HG02642 (cell line): ENCODE data around the gene ATF4.

Experiments used
- ATAC-seq: cut with Tn5 transposase; IDR thresholded peaks from one replicate; pipeline ENCODE4 v1.9.1; 2021; ENCODE audit warnings: mild to moderate bottlenecking; ENCODE audit not compliant: unreplicated experiment, poor library complexity

The ATF4 gene

DNA sequence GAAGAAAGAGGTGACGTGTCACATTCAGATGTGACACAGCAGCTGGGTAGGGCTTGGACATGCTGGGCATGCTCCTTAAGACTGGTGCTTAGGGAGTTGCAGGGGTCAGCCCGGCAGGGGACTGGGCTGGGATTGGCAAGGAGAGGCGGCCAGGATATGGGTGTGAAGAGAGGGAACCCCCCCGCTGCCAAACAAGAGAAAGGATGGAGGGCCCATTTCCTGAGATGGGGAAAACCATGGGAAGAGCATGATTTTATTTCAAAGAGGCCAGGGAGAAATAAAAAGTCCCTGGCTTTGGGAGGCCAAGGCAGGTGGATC lies 5.3 kb downstream of the ATF4 start:
- ATAC-seq: no peak

DNA sequence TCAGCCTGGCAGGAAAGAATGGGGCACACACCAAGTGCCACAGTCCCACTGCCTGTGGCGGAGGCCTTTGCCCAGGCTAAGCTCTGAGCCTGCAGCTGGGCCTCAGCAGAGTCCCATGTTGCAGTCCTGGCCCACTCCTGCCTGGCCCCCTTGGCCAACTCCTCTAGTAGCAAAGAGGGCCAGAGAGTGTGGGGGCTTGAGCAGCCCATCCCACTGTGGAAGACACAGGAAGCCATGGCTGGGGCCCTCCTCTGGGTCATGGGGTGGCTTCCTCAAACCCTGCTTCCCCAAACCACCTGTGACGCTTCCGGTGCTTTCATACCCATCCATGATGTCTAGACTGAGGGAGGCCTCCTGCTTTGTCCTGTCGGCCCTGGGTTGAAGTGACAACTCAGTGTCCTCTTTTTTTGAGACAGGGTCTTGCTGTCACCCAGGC lies 6.4 kb downstream of the ATF4 start:
- ATAC-seq: no peak

DNA sequence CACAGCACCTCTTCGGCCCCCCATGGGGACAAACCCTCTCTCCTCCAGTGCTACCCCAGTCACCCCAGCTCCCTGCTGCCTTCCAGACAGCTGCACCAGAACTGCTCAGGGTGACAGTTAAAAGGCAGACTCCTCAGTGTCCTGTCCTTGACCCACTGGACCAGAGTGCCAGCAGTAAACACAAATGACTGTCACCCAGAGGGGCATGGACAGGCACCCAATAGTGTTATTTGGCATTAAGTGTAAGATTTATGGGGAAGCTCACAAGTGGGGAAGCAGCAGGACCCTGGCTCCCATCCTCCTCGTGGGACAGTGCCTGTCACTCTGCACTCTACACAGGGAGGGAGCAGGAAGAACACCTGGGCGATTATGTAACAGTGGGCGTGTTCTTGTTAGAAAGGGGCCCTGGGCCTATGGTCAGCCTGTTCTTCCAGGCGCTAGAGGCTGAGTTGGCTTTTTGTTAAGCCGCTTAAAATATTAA lies 7.2 kb downstream of the ATF4 start:
- ATAC-seq: no peak

DNA sequence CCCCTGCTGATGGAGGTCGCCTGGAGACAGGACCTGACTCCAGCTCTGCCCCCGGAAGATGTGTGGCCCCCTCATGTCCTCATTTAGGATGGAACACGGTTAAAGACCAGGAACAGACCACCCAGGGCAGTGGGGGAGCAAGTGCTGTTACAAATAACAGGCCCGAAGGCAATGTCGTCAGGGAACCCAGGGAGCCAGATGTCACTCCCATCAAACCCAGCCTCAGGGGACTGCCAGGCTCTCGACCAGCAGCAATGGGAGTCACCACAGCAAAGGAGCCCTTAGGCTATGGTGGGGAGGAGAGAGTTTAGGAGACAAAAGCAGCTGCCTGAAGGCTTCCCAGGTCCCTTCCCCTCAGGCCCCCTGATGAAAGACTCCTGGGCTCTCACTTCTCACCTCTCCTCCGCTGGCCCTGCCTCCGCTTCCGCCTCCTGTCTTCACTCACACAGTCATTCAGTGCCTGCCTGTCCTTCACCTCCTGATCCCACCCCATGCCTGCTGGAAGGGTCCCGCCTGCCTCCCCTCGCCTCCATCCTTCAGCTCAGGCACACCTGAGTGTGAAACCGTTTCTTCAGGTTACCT lies 7.8 kb downstream of the ATF4 start:
- ATAC-seq: no peak

DNA sequence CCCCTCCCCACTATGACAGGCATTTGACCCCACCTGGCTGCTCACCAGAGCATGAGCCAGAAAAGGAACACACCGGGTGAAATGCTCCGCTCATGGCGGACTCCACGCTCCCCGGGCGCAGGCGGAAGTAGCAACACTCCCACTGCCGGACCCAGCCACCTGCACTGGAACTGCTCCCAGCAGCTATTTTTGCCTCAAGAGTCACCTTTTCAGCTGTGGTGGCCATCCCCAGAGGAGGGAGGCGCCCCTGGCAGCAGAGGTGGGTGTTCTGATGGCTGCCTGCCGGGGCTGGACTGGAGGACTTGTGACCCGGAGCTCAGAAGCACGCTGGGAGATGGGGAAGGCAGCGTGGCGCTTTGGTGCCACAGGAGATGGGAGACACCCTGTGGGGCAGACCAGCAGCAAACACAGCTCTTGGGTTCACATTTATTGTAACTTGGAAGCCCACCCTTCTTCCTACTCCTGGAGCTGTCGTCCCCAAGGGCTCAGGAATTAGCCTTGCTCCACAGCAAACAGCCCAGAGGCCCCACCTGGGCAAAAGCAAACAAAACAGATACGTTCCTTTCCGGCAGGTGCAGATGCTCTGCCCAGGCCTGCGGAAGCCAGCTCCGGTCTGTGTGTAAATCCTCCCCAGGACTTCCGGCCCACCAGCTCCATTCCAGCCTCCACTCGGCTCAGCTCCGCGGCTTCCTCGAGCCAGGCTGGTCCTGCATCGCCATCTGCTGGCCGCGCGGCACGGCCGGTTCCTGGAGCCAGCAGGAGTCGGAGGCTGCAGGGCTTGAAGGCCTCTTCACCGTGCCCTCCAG lies 8.5 kb downstream of the ATF4 start:
- ATAC-seq: peak; percentile 31

DNA sequence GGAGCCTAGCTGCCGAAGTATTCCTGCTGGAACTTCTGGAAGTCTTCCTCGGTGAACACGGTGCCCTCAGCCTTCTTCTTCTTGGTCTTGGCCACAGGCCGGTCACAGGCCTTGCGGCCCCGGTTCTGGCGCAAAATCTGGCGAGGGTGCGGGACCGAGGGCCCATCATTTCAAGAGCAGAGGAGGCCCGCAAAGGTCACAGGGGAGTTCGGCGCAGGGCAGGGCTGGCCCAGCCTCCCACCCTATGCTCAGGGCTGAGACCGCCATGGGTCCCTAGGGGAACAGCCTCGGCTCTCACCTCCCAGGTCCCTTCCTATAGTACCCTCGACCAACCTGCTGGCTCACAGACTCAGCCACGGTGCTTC lies 9.1 kb downstream of the ATF4 start:
- no peak for ATAC-seq

DNA sequence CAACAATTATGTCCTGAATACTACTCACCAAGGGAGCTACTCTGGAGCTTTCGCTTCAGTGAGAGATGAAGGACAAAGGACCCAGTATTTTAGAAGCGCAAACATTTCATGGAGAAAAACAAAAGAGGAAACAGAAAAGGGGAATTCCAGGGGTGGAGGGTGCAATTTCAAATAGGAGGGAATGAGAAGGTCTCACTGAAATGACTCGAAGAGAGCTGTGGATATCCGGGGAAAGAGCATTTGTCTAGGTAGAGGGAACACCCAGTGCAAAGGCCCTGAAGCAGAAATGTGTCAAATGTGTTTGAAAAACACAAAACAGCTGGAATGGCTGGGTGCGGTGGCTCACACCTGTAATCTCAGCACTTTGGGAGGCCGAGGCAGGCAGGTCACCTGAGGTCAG lies 9.8 kb downstream of the ATF4 start:
- no peak for ATAC-seq

DNA sequence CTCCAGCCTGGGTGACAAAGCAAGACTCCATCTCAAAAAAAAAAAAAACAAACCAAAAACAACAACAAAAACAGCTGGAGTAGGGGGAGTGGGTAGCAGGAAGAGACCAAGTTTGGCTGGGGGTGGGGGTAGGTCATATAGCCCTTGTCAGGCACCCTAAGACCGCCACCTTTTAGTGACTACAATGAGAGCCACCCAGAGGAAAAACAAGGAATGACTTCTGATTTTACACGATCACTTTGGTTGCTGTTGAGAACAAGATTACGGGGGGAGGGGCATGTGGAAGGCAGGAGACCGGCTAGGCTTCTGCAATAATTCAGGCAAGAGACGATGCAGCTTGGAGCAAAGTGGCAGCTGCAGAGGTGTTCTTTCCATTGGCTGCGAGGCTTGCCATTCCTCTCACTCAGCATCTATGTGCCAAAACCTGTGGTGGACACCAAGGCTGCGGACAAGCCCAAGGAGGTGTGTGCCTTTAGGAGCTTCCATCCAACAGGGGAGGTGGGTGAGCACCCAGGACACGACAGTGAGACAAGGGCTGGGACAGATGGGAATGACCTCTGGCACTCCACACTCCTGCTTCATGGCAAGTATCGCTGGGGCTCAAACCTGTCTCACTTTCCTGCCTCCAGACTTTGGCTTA lies 10.4 kb downstream of the ATF4 start:
- ATAC-seq: no peak

DNA sequence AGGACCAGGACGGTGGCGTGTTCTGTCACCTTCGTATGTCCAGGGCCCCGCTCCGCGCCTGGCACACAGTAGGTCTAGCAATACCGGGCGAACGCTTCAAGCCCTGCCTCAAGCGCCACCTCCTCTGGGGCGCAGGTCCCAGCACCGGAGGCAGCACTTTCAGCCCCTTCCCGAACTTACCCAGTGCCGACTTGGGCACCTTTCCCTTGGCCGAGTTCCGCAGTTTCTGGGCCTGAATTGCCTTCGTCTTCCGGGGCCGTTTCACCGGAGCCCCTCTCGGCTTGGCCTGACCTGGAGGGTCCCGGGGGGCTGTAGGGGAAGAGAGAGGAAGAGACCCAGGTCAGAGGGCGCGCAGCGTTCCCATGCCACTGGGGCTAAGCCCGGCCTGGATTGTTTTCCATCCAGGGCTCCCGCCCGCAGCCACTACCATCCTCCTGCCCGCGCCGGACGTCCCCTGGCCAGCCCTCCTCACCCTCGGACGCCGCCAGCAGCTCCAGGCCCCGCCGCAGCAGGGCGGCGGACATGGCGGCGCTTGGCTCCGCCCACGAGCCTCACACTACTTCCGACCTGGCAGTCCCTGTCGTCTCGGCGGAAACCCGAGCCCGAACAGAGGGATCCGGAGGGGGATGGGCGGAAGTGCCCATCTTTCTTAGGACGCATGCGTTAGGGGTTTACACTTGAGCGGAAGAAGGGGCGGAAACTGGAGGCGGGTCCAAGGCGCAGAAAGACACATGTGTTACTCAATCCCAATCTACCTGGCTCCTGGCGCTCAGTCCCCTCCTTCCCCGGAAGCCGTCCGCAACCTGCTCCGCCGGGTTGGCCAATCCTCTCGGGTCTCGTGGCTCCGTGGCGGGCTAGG lies 12.1 kb downstream of the ATF4 start, which contains the start of gene RPS19BP1:
TSS of gene RPS19BP1 (minus strand) at position 534 of the 859 bp plus-strand sequence. CDS start at position 524, 10 bp downstream.
- ATAC-seq: peak; percentile 77

DNA sequence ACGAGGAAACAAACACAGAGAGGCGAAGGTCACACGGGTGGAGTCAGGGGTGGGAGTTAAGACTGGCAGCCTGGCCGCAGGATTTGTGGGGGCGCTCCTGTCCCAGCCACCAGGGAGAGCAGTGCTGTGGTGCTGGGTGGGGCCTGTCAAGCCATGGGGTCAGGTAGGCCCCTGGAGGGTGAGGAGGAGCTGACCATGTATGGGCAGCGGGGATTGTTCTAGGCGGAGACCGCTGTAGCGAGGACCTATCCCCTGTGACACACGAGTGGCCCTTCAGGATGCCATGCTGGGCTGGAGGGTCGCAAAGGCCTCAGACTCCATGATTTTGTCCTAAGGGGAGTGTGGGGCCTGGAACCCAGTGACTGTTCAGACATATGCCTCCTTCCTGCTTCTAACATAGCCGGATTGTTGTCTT lies 13.7 kb downstream of the ATF4 start:
- ATAC-seq: no peak

DNA sequence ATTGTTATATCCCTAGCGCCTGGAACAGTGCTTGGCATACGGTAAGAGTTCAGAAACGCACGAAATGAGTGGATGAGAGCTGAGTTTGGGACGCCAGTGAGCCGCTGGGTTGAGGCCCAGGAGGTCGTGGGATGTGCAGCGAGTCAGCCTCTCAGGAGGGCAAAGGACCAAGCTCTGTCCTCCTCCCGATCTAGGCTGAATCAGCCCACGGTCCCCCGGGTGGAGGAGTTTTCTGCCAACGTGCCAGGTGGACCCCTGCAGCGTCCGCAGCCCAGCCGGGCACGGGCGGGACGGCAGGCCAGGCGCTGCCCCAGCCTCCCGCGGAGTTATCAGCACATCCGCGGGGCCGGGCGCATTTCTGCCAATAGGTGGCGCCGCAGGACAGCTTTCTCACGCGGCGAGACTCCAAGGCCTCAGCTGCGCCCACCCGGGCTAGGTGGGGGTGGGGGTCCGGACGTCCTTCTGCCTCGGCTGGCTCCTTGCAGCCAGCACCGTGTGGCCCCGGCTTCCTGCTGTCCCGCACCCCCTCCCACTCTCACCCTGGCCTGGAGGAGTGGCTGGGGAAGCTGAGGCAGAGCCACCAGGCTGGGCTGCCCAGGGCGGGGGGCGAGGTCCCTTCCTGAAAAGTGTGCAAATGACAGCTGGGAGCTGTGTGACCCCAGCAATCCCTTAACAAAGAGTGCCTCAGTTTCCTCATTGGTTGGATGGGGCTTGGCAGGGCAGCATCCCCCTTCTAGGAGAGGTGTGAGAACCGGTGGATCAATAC lies 14.4 kb downstream of the ATF4 start:
- ATAC-seq: no peak

DNA sequence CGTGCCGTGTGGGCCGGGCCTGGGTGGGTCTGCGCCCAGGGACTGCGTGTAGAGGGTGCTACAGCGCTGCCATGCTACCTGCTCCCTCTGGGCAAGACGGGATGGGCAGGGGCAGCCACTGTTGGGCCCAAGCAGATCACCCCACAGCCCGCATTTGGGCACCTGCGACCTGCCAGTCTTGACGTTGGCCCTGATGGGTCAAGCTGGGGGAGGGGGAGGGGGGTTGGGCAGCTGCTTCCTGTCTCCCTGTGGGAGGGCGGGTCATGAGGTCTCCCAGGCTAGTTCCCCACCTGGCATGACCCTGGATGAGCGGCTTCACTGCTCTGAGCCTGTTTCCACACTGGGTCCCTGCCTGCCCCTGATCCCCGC lies 15.0 kb downstream of the ATF4 start:
- ATAC-seq: no peak

DNA sequence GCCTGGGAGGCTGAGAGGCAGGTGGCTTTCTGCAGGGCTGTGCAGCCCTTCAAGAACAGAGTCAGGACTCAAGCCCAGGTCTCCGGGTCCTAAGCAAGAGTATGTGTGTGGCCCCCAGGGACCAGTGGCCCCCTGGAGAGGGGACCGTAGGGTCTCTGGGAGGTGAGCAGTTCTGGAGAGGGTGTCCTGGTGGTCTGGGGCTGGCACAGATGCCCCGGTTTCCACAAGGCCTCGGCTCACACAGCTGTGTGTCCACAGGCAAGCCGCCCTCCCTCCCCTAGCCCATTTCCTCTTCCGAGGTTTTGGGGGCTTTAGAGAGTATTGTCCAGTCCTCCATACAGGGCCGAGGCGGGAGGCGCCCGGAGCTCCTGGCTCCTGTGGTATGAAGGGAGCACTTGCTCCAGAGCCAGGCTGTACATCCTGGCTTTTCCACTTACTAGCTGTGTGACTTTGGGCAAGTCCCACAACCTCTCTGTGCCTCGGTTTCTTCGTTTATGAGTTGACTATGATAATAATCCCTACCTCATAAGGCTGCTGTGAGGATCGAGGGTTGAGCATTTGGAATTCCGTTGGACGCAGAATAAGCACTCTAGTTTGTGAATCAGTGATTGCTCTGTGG lies 15.6 kb downstream of the ATF4 start:
- ATAC-seq: no peak

DNA sequence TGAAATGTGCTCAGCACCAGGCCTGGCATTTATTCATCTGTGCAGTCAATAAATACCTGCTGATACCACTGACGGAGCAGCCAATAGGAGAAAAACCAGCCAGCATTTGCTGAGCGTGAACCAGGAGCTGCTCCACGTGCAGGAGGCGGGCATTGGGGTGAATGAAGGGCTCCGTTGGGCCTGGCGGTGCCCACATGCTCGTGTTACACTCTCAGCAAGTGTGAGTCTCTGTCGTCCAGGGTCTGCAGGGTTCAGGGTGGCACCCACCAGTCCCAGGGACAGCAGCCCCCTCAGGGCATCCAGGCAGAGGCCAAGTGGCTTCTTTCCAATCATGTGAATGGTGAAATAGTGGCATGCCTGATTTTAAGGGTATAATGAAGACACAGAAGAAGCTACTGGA lies 16.3 kb downstream of the ATF4 start:
- ATAC-seq: no peak

DNA sequence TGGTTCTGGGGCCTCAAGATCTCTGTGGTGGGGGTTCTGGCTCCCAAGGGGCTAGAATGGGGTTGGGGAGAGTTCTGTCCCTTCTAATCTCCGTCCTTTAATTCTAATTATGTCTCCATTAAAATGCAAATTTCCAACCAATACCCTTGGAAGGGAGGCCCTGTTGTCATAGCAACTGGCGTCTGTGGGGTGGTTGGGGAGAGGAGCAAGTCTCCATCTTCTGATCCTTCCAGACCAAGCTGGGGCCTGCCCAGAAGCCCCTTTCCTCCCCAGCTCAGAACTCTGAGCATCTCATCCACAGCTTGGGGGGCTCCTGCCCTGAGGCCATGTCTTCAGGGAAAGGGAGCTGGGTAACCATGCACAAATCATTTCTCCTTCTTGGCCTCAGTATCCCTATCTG lies 17.6 kb downstream of the ATF4 start:
- ATAC-seq: no peak

DNA sequence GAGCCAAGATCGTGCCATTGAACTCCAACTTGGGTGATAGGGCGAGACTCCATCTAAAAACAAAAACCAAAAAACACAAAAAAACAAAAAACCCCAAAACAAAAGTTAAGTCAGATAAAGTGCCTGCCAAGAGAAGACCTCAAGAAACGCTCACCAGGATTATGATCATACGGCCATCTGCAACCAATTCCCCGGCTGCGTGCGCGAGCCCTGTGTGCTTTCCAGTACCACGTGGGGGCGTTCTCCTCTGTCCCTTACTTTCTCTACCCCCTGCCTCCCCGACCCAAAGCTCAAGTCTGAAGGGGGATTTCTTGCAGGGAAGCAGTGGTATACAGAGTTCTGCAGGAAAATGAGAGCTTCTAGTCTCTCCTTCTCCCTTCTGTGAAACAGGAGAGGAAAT lies 22.7 kb downstream of the ATF4 start:
- ATAC-seq: no peak

DNA sequence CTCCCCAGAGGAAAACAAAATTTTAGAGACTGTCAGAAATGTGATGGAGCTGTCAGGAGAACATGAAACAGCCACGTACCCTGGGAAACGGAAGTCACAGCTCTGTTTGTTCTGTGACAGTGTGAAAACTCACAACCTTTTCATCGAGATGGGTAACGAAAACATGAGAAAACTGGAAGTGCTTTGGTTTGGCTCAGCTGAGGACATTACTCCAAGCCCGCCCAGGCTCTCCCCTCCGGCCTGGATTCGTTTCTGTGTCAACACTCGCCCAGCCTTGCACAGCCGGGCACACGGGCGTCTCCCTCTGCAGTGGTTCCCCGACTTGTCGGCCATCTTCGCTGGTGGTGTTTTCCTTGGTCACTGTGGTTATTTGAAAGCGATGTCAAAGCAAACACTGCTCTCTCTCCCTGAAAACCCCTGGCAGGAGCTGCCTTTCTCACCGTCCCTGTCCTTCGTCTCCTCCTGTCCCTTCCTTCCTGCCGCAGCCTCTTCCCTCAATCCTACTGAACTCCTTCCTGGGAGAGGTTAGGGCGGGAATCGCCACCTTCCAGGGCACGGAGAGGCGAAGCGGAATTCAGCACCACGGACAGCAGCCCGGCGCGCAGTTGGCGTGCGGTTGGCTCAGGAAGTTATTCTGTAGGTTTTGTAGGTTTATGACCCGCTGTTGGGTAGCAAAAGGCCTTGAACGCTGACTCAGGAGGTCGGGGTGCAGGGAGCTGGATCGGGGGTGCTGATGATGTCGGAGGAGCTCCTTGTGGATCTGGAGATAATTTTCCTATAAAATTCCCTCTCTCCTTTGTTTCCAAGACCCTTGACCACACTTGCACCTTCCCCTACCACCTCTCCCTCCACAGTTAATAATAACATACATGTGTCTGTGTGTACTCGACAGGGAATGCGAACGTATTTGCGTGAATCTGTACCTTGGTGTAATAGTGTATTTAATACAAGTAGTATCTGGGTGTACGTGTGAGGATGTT lies 25.3 kb downstream of the ATF4 start:
- no peak for ATAC-seq

DNA sequence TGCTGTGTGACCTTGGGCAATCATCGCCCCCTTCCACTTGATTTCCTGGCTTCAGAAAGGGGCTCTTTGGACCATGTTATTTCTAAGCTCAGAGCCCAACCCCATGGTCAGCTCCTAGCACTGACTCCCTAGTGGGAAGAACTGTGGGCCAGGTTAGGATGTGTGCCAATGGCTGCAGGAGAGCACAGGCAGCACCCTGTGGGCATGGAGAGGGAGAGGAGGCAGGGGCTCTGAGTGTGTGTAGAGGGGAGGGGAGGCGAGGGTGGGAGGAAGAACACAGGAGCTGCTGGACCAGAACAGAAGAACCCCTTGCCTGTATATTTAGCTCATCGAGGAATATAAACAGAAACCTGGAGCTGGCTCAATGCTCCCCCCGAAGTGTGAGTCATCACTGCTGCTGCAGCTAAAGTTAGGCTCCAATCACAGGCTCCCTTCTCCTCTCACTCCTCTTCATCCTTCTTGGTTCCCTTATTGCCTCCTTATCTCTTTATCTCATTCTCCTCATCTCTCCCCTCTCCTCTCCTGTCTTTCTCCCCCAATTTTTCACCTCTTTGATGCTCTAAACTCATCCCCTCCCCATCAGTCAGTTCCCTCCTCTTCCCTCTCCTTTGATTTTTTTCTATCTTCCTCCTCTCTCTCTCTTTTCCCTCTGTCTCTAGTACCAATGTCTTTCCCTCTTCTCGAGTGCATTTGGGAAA lies 26.7 kb downstream of the ATF4 start:
- no peak for ATAC-seq
